DMS 273 (cell line): ENCODE results near the gene KLK11.

Source experiments
- DNase-seq: peaks from one replicate; lab custom pipeline; 2025; ENCODE audit not compliant: unreplicated experiment; lab: John Stamatoyannopoulos, UW

The KLK11 gene

DNA sequence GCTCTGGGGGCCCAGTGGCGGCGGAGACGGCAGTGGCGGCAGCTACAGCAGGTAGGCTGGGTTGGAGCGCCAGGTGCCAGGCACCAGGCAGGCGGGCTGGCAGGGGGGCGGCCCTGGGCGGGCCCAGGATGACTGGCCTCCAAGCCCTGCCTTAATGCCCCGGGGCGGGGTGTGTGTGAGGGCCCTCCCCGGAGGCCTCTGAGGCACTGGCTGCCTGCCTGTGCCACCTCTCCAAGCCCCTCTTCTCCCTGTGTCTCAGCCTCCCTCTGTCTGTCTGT is at the start of gene KLK11:
Gene KLK11 (minus strand): TSS at position 63 of the 278 bp plus-strand sequence. CDS start 985 bp downstream, outside the sequence.
- no peak for DNase-seq

GRCh38 chr19:51075998-51076397 is 49.6 kb upstream of the KLK11 start:
- DNase-seq: no peak

GRCh38 chr19:51071095-51071405 is 44.6 kb upstream of the KLK11 start:
- DNase-seq: no peak

DNA sequence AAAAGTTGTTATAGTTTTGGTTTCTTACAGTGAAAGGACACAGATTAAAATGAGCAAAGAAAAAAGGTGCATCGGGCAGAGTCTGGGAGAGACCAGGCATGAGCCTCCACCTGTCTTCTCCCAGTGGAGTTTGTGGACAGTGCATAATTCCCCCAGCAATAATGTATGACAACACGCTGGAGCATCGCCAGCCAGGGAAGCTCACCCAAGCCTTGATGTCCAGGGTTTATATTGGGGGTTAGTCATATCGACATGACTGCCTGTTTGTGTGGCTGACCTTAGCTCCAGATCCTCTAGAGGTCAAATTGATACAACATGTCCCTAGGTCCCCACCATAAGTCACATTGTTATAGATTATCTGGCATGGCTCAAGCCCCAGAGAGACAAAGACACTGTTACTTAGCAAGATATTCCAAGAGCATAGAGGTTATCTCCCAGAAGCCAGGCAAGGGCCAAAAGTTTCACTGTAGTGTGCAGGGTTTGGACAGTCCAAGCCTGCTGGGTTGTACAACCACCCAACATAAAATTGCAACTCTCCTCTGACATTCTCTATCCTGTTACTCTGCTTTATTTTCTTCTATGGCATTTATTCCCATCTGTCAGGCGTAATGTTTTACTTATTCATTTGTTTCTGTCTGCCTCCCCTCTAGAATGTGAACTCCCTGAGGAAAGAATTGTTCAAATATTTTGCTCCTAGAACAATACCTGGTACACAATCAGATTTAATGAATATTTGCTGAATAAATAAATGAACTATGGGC is 44.1 kb upstream of the KLK11 start:
- DNase-seq: no peak

GRCh38 chr19:51066393-51067186 is 40.2 kb upstream of the KLK11 start:
- no peak for DNase-seq

DNA sequence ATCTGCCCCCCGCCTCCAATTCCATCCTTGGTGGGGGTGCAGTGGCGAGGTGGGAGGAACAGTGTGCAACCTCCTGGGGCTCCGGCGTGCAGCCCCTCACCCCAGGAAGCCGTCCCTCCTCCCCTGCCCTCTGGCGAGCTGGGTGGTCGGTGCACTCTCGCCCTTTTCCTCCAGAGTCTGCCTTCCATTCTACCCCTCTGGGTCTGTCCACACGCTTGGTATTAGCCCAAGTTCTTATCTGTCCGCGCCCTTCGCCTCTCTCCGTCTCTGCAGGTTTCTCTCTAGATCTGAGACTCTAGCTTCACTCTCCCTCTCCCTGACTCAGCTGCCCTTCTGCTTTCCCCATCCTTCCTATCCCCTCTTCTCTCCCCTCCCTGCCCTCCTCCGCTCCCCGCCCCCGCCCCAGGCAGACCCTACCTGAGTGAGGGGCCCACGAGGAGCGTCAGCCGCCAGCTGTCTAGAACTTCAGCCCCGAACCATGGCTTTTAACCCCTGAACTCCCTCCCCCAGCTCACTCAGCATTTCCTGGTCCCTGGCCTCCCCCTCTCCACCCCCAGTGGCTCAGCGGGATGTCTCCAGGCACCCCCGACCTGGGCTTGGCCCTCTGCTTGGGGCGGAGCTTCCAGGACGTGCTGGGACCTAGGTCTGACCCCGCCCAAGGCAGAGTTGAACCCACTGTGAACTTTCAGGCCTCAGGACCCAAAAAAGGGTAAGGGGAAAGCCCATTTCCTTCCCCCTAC is 39.0 kb upstream of the KLK11 start:
- DNase-seq: no peak

DNA sequence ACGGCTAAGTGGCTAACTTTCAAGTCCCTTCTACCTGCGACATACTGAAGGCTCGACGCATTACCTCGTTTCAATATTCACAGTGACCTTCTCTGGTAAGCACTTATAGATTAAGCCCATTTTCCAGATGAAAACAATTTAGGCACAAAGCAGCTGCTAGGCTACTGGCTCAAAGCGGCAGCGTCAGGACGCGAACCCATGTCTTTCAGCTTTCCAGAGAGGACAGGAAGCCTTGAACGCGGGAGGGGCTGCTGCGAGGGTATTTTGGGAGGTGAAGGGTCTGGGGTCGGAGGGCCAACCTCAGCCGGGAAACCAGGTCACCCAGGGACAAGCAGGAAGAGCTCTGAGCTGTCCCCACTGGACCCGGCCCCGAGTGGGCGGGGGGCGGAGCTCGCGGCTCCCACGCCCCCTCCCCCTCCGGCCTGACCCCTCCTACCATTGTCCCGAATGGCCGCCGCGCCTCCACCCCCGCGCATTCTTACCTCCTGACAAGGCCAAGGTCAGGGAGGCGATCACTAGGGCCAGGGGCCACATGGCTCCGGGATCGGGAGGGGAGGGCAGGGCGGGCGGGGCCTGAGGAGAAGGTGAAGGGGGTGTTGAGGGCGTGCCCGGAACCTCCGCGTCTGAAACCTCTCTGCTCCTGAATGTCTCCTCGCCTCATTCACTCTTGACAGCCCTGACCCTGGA is 38.3 kb upstream of the KLK11 start, which contains the start of gene KLK13:
Gene KLK13 (minus strand): TSS at position 559 of the 687 bp plus-strand sequence. CDS start 25 bp downstream, at position 534.
- no peak for DNase-seq

- DNase-seq: no peak
These were observed 37.2 kb upstream of the KLK11 start for GRCh38 chr19:51063664-51064063.

DNA sequence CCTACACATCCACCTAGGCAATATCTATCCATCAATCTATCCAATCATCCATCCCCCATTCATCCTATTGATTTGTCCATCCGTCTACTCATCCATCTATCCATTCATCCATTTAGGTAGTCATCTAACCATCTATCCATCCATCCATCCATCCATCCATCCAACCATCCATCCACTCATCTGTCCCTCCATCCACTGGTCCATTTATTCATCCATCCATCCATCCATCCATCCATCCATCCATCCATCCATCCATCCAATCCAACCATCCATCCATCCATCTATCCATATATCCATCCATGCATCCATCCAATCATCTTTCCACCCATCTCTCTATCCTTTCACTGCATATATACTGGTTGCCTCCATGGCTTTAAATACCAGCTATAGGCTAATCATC is 34.6 kb upstream of the KLK11 start:
- no peak for DNase-seq

- DNase-seq: no peak
These were observed 33.9 kb upstream of the KLK11 start for GRCh38 chr19:51060336-51060735.

GRCh38 chr19:51059715-51060114 is 33.3 kb upstream of the KLK11 start:
- no peak for DNase-seq

- DNase-seq: no peak
These were observed 29.4 kb upstream of the KLK11 start for GRCh38 chr19:51055866-51056265.

DNA sequence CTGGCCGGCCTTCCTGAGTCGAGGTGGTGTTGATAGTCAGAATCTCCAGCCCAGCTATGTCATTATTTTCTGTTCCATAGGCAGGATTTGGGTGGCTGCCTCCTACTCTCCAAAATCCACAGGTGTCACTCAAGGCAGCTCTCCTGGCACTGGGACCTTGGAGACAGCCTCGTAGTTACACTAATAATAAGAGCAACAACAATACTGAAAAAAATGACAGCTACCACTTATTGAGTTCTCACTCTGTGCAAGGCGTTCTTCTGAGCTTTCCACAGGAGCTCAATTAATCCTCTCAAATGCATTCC is 20.6 kb upstream of the KLK11 start:
- DNase-seq: peak; percentile 11

- no peak for DNase-seq
These were observed 17.9 kb upstream of the KLK11 start for GRCh38 chr19:51044327-51044726.

GRCh38 chr19:51043497-51043896 is 17.1 kb upstream of the KLK11 start:
- no peak for DNase-seq

- DNase-seq: no peak
These were observed 13.7 kb upstream of the KLK11 start for GRCh38 chr19:51040151-51040550.

DNA sequence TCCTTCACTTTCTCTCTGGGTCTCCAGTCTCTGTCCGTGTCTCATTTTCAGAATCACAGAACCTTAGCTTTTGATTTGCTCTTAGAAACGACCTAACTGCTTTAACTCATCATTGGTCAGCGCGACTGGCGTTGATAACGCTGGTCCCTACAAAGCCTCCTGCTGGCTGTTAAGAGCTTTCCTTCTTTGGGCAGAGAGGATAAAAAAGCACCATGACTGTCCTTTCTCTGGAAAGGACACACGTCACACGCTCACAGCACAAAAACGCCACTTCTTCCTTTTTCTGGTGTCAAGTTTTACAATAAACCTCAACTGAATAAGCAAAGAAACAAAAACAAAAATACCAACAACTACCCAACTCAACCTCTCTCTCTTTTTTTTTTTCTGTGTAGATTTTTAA is 10.1 kb upstream of the KLK11 start:
- DNase-seq: no peak

GRCh38 chr19:51034704-51035103 is 8.3 kb upstream of the KLK11 start, which contains the start of gene KLK12:
Gene KLK12, minus strand, starts transcription at chr19:51035002. Its CDS starts 381 bp downstream, at chr19:51034621.
- DNase-seq: no peak

DNA sequence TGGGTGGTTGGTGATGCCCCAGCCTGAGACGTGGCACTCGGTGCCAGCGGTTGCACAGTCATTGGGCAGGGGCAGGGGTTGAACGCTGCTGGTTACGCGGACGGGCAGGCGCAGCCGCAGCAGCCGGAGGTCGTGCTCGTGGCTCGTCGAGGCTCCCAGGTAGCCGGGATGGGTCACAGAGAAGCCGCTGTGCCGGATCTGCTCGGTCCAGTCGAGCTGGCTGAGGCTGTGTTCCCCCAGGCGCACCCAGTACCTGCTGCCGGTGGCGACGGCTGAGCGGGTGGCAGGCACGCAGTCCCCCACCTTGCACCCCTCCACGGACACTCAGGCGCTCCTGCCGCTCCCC is 5.4 kb upstream of the KLK11 start:
- no peak for DNase-seq

DNA sequence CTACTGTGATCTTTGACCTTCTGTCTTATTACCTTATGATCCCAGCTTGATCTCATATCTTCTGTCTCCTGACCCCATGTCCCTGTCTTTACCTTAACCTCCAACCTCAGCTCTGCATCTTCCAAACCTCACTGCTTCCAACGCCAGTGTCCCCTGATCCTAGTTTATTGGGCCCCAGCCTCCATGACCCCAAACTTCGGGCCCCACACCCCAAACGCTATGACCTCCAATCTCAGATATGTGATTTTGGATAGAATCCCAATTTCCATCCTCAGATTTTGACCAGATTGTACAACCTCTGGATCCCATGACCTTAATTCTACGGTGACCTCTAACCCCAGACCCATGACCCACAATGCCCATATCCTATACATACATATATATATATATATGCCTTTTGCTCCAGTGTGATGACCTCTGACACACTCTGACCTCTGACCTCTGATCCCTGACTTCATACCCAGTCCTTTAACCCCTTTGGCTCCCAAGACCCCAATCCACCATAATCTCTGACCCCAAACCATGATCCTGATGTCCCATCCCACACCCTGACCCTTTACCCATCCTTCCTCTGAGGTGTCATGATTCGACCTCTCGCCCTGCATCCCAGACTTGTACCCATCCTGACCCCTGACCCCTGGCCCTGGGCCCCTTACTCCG is 4.9 kb upstream of the KLK11 start:
- no peak for DNase-seq

DNA sequence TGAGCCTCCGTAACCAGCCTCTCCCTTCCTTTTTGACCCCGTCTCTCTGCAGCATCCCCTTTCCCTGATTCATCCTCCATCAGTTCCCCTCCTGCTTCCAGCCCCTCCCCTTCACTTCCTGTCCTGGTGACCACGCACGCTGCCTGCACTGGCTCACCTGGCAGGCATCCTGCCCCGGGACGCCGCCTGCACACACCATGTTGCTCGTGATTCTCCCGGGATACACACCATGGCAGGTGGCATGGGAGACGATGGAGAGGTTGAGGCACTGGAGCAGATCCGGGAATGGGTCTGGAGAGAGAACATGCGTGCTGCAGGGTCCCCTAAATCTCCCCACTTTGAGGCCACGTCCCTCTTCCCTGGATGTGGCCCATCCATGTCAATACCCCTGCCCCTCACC is 4.2 kb upstream of the KLK11 start:
- no peak for DNase-seq
